OCI-LY7 (cell line): ENCODE data around the gene SYTL3.
"Not testable (repeated sequence)": the region's sequence is repeated elsewhere in the genome, so short reads cannot be mapped to it uniquely, and the experiment has no call there.

ENCODE experiments used
- CTCF ChIP-seq: fragments of 200-600 bp; sonication (generic); conservative IDR thresholded peaks from 2 replicates; pipeline ENCODE4 v1.5.1; 2014; ENCODE audit warnings: mild to moderate bottlenecking, antibody characterized with exemption, low read length, moderate library complexity, mixed read lengths
- EZH2phosphoT487 ChIP-seq: fragments of 200-600 bp; sonication (generic); IDR thresholded peaks from 2 replicates; pipeline ENCODE4 v1.6.1; 2018; ENCODE audit warnings: low read depth, borderline replicate concordance, mild to moderate bottlenecking, mixed run types, antibody characterized with exemption, low read length, moderate library complexity, mixed read lengths

- TF ChIP-seq CTCF, EZH2phosphoT487: not testable (repeated sequence)
Observed at GRCh38 chr6:158672119-158672518, 22.3 kb downstream of the SYTL3 start.
